Bladder microvascular endothelial cell (primary cell): ENCODE results near the gene NME1. TPM values are rescaled to one million over a fixed set of nuclear protein-coding genes. Genes with fewer than 3 reads are reported as not detected.

Source experiments
- total RNA-seq: library from RNA; depleted of rRNA; stranded (reverse); fragments of >200 nt; gene quantifications from 2 replicates; pipeline ENCODE4 v1.2.3, GENCODE V29; 2014

NME1 gene
- 129 and 131 TPM in 2 replicates for total RNA-seq

GRCh38 chr17:51153210-51154072 is at the start of gene NME1:
Gene NME1, plus strand, starts transcription at chr17:51153559. Its CDS starts 2,096 bp downstream, at chr17:51155655.

GRCh38 chr17:51120739-51121619 is 32.4 kb upstream of the NME1 start, which contains the start of gene SPAG9:
Gene SPAG9, minus strand, starts transcription at chr17:51120868. Its CDS starts 212 bp downstream, at chr17:51120656.

GRCh38 chr17:51166198-51166986 is 13.0 kb downstream of the NME1 start, which contains the start of gene NME2:
Gene NME2, plus strand, starts transcription at chr17:51166411. Its CDS starts 420 bp downstream, at chr17:51166831.

Other genes starting within 250 kb of the NME1 start
- gene SPAG9, start 32.7 kb upstream of the NME1 start, total RNA-seq: 65.7 and 130 TPM in 2 replicates
- 492 and 644 TPM in 2 replicates for gene NME2, start 12.9 kb downstream of the NME1 start, total RNA-seq
- gene MBTD1, start 106.5 kb downstream of the NME1 start, total RNA-seq: 7.1 and 23.9 TPM in 2 replicates
- gene UTP18, start 107.0 kb downstream of the NME1 start, total RNA-seq: 21.9 and 28.2 TPM in 2 replicates